ENCODE measurements around the gene CYTIP. TPM values are rescaled to one million over a fixed set of nuclear protein-coding genes. Genes with fewer than 3 reads are reported as not detected.

The CYTIP gene
- total RNA-seq, 1 donor from 2014 or later: 34.7 TPM

GRCh38 chr2:157460897-157461296 is 17.0 kb upstream of the CYTIP start:
- ATAC-seq: no peak
- H3K27me3 ChIP-seq: no peaks in the 10 kb centered on the region
- no peaks in the 10 kb centered on the region for H3K4me1 ChIP-seq
- no peaks in the 10 kb centered on the region for H3K9me3 ChIP-seq
- H3K4me3 ChIP-seq: no peak overlapping the region
- no peak for TF ChIP-seq CTCF (IDR thresholded peaks at IDR 0.05)
- no peaks in the 10 kb centered on the region for H3K36me3 ChIP-seq
- no peak for DNase-seq
- intact Hi-C loops (cut with DNase I): no loop called here
- H3K27ac ChIP-seq: no peak overlapping the region

- Histone ChIP-seq H3K9me3 (no peaks in the 10 kb centered on the region), H3K4me1 (no peaks in the 10 kb centered on the region), H3K4me3 (no peak overlapping the region), H3K36me3 (no peaks in the 10 kb centered on the region), H3K27me3 (no peaks in the 10 kb centered on the region), H3K27ac (no peak overlapping the region)
- no peak for TF ChIP-seq CTCF (IDR thresholded peaks at IDR 0.05)
- ATAC-seq (peak; percentile 69), DNase-seq (no peak)
- intact Hi-C loops (cut with DNase I): no loop called here
Measured at GRCh38 chr2:157460384-157460837, 16.5 kb upstream of the CYTIP start.

GRCh38 chr2:157459486-157459885 is 15.6 kb upstream of the CYTIP start:
- H3K27me3 ChIP-seq: no peaks in the 10 kb centered on the region
- DNase-seq (no peak), ATAC-seq (no peak)
- H3K27ac ChIP-seq: no peak overlapping the region
- intact Hi-C loops (cut with DNase I): no loop called here
- no peaks in the 10 kb centered on the region for H3K36me3 ChIP-seq
- H3K4me1 ChIP-seq: no peaks in the 10 kb centered on the region
- no peaks in the 10 kb centered on the region for H3K9me3 ChIP-seq
- no peak overlapping the region for H3K4me3 ChIP-seq
- TF ChIP-seq CTCF (IDR thresholded peaks at IDR 0.05): no peak

GRCh38 chr2:157447741-157448140 is 3.9 kb upstream of the CYTIP start:
- no peaks in the 10 kb centered on the region for H3K9me3 ChIP-seq
- no peaks in the 10 kb centered on the region for H3K27me3 ChIP-seq
- H3K4me1 ChIP-seq: no peaks in the 10 kb centered on the region
- intact Hi-C loops (cut with DNase I): no loop called here
- TF ChIP-seq CTCF (IDR thresholded peaks at IDR 0.05): no peak
- H3K27ac ChIP-seq: no peak overlapping the region
- no peak overlapping the region for H3K4me3 ChIP-seq
- no peak for ATAC-seq
- no peak for DNase-seq
- no peaks in the 10 kb centered on the region for H3K36me3 ChIP-seq

GRCh38 chr2:157447031-157447430 is 3.1 kb upstream of the CYTIP start:
- no peak for DNase-seq

More at GRCh38 chr2:157447031-157447430, 3.1 kb upstream of the CYTIP start:
- no peak for ATAC-seq
- H3K4me3 ChIP-seq: no peak overlapping the region
- no peak overlapping the region for H3K27ac ChIP-seq
- H3K9me3 ChIP-seq: no peaks in the 10 kb centered on the region
- H3K27me3 ChIP-seq: no peaks in the 10 kb centered on the region
- intact Hi-C loops (cut with DNase I): no loop called here
- H3K4me1 ChIP-seq: no peaks in the 10 kb centered on the region
- H3K36me3 ChIP-seq: no peaks in the 10 kb centered on the region
- no peak for TF ChIP-seq CTCF (IDR thresholded peaks at IDR 0.05)

Data from upper lobe of right lung (tissue), 1 donor.